Activated T-helper 1 cell treated with anti-CD3 and anti-CD28 coated beads, Interleukin-12 subunit alpha, Interleukin-12 subunit beta, Interleukin-2, Interleukin-4 antibody, amounts not matched to agents 30 ng/mL and 10 ng/mL and 1 ng/mL, durations not matched to agents 14 hours and 24 hours and 36 hours (primary cell): Measurements from ENCODE around the gene DVL1. TPM values are rescaled to one million over a fixed set of nuclear protein-coding genes. Genes with fewer than 3 reads are reported as not detected.

Experiments
- DNase-seq: peaks from one replicate; pipeline ENCODE4 v3.0.0; 2021; ENCODE audit warnings: low spot score
- H3K27ac Mint-ChIP-seq: one replicate; pipeline ENCODE4 v1.8.0; 2021; ENCODE audit warnings: mild to moderate bottlenecking, mixed read lengths
- H3K27me3 Mint-ChIP-seq: one replicate; pipeline ENCODE4 v1.8.0; 2022; ENCODE audit warnings: mild to moderate bottlenecking, moderate library complexity, mixed read lengths; ENCODE audit not compliant: insufficient read depth
- H3K36me3 Mint-ChIP-seq: one replicate; pipeline ENCODE4 v1.8.0; 2021; ENCODE audit warnings: low read depth, mixed read lengths
- H3K4me1 Mint-ChIP-seq: one replicate; pipeline ENCODE4 v1.8.0; 2021; ENCODE audit warnings: low read depth, mixed read lengths
- H3K4me3 Mint-ChIP-seq: one replicate; pipeline ENCODE4 v1.8.0; 2021; ENCODE audit warnings: mild to moderate bottlenecking, moderate library complexity, mixed read lengths
- H3K9me3 Mint-ChIP-seq: one replicate; pipeline ENCODE4 v1.8.0; 2021; ENCODE audit warnings: mixed read lengths
- intact Hi-C: fragments of 100-400 bp; cut with micrococcal nuclease; formaldehyde crosslinking; loops from one replicate; pipeline ENCODE4 v1.15.1; 2024
- total RNA-seq: library from RNA; stranded (reverse); gene quantifications from 2 replicates; pipeline ENCODE4 v1.2.3, GENCODE V29; 2022

The DVL1 gene
- total RNA-seq, 1 donor from 2014 or later = 66.5 TPM

DNA sequence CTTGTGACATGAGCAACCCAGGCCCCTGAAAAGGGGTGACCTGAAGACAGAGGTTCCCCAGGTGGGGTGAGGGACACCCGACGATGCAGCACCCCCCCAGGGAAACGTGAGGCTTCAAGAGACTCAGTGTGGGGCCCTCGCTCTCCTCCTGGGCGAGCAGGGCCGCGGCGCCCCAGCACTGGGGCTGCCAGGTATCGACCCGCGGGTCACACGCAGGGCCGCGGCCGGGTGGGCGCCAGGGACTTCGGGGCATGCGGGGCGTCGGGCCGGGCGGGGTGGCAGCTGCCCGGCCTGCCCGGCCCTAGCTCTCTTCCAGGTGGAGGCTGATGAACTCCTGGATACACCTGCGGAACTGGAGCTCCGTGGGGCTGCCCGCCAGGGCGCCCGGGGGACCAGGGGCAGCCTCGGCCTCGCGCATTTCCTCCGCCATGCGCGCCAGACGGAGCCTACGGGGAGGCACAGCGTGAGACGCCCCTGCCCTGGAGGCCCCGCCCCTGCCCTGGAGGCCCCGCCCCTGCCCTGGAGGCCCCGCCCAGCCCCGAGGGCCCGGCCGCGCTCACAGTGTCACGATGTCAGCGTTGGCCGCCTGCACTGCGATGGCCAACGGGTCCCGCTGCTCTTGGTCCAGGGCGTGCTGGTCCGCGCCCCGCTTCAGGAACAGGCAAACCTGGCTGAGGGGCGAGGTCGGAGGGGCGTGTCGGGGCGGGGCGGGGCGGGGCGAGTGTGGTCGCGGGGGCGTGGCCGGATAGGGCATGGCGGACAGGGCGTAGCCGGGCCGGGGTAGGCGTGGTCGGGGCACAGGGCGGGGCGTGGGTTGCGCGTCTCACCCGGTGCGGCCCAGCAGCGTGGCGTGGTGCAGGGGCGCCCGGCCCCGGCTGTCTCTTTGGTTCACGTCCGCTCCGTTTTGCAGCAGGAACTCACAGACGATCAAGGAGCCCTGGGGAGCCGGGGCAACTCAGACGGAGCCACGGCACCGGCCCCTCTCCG lies 55.7 kb downstream of the DVL1 start:
- intact Hi-C loops = loop anchor here (2.0 to 5.0 kb wide), 2 partner anchors 261 to 311 kb away; partner anchors contain the start of gene PERM1
- H3K4me1 Mint-ChIP-seq = no peaks in the 10 kb centered on the region
- DNase-seq = no peak
- H3K27ac Mint-ChIP-seq = no peak overlapping the region
- no peaks in the 10 kb centered on the region for H3K27me3 Mint-ChIP-seq
- no peaks in the 10 kb centered on the region for H3K36me3 Mint-ChIP-seq
- no peaks in the 10 kb centered on the region for H3K9me3 Mint-ChIP-seq
- H3K4me3 Mint-ChIP-seq = no peak overlapping the region

DNA sequence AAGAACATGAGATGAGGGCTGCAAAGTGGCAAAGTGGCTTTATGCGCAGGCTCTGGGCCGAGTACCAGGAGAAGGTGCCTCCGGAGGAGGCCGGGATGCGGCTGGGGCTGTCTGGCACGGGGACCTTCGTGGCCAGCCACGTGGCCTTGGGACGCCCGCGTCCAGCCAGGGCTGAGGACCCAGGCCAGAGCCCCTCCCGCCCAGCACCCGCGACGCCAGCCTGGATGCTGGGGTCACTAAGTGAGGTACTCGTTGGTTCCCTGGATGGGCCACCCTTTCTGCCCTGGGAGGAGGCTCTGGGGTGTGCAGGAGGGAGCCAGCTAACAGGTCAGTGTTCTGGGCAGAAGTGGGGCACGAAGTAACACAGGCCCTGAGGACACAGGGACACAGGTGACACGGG lies 56.4 kb downstream of the DVL1 start:
- Mint-ChIP-seq H3K9me3 (no peaks in the 10 kb centered on the region), H3K36me3 (no peaks in the 10 kb centered on the region), H3K4me3 (no peak overlapping the region), H3K4me1 (no peaks in the 10 kb centered on the region), H3K27me3 (no peaks in the 10 kb centered on the region), H3K27ac (no peak overlapping the region)
- no peak for DNase-seq
- intact Hi-C loops = loop anchor here (2.0 to 5.0 kb wide), 2 partner anchors 260 to 311 kb away; partner anchors contain the start of gene PERM1

DNA sequence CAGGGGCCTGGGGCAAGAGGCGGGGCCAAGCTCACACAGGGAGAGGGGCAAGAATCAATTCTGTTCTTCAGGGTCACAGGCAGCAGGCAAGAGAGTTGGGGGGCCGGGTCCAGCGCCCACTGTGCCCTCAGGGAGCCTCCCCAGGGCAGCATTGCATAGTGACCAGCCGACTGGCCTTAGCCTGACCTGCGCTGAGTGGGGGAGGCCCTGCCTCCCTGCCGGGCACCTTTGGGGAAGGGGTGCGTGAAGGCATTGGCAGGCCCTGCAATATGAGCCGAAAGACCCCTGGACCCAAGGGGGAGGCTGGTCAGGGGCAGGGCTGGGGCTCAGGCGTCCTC lies 56.8 kb downstream of the DVL1 start:
- Mint-ChIP-seq H3K36me3 (no peaks in the 10 kb centered on the region), H3K4me3 (no peak overlapping the region), H3K9me3 (no peaks in the 10 kb centered on the region), H3K27me3 (no peaks in the 10 kb centered on the region), H3K4me1 (no peaks in the 10 kb centered on the region), H3K27ac (no peak overlapping the region)
- intact Hi-C loops = loop anchor here (2.0 to 5.0 kb wide), 2 partner anchors 260 to 310 kb away; partner anchors contain the start of gene PERM1
- DNase-seq = no peak

DNA sequence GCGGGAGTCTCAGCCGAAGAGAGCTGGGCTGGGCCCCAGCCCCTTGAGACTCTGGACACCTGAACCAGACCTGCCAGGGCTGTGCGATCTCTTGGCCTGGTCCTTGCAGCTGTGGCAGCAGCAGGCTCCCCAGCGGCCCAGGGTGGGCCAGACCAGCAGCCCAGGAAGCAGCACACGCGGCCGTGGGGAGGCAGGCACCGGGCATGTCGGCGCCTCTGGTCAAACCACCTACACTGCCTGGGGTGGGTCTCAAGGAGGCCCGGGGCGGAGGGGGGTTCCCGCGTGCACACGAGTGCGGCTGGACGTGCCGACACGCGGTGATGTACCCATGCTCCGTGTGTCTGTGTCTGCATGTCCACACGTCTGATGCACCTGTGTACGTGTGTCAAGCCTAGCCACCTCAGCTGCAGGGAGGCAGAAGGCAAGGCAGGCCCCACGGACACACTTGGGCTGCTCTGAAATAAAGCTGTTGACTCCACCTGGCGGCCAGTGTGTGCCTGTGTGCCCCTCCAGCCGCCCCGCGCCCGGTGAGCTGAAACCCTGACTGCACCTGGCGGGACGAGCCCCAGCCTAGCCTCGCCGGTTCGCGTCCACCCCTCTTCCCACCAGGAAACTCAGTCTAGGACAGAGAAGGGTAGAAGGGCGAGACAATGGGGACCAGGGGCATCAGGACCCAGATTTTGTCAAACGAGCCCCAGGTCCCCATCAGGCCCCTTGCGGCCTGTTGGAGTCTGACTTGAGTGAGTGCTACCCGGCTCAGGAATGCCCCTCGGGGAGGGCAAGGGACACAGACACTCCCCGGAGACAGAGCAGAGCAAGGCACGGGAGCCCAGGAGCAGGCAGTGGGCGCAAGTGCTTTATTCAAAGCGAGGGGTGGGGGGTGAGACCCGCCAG lies 57.4 kb downstream of the DVL1 start:
- Mint-ChIP-seq H3K9me3 (no peaks in the 10 kb centered on the region), H3K27ac (no peak overlapping the region), H3K36me3 (no peaks in the 10 kb centered on the region), H3K4me3 (no peak overlapping the region), H3K4me1 (no peaks in the 10 kb centered on the region), H3K27me3 (no peaks in the 10 kb centered on the region)
- intact Hi-C loops = loop anchor here (2.0 to 5.0 kb wide), 3 partner anchors 169 to 309 kb away; partner anchors contain the start of gene PERM1
- peak; percentile 52 for DNase-seq

GRCh38 chr1:1291023-1291528 lies 58.1 kb downstream of the DVL1 start:
- no peaks in the 10 kb centered on the region for H3K36me3 Mint-ChIP-seq
- no peak overlapping the region for H3K4me3 Mint-ChIP-seq
- no peaks in the 10 kb centered on the region for H3K4me1 Mint-ChIP-seq
- DNase-seq = no peak
- no peaks in the 10 kb centered on the region for H3K9me3 Mint-ChIP-seq
- intact Hi-C loops = loop anchor here (2.0 to 5.0 kb wide), 2 partner anchors 168 to 309 kb away; partner anchors contain the start of gene PERM1
- H3K27me3 Mint-ChIP-seq = no peaks in the 10 kb centered on the region
- no peak overlapping the region for H3K27ac Mint-ChIP-seq

DNA sequence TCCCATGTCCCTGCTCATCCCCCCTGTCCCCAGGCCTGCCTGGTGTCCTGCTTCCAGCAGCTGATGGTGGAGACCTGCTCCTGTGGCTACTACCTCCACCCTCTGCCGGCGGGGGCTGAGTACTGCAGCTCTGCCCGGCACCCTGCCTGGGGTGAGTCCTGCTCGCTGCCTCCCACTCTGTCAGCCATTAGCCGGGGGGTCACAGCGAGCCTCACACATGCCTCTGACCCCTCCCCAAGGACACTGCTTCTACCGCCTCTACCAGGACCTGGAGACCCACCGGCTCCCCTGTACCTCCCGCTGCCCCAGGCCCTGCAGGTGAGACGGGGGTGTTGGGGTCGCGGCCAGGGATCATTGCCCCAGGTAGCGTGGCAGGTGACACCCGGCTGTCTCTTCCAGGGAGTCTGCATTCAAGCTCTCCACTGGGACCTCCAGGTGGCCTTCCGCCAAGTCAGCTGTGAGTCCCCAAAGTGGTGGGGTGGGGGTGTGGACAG lies 58.9 kb downstream of the DVL1 start:
- peak; percentile 62 for DNase-seq
- no peaks in the 10 kb centered on the region for H3K9me3 Mint-ChIP-seq
- H3K4me1 Mint-ChIP-seq = no peaks in the 10 kb centered on the region
- H3K27ac Mint-ChIP-seq = peak overlapping the region; percentile 29
- intact Hi-C loops = loop anchor here (2.0 to 5.0 kb wide), 2 partner anchors 167 to 308 kb away; partner anchors contain the start of gene PERM1
- no peaks in the 10 kb centered on the region for H3K36me3 Mint-ChIP-seq
- H3K27me3 Mint-ChIP-seq = no peaks in the 10 kb centered on the region
- H3K4me3 Mint-ChIP-seq = no peak overlapping the region

- Mint-ChIP-seq H3K27me3 (no peaks in the 10 kb centered on the region), H3K9me3 (no peaks in the 10 kb centered on the region), H3K27ac (no peak overlapping the region), H3K36me3 (no peaks in the 10 kb centered on the region), H3K4me3 (no peak overlapping the region), H3K4me1 (no peaks in the 10 kb centered on the region)
- intact Hi-C loops = no loop called here
- no peak for DNase-seq
These were observed 61.7 kb downstream of the DVL1 start for GRCh38 chr1:1287288-1288110.

GRCh38 chr1:1286313-1287261 lies 62.6 kb downstream of the DVL1 start:
- Mint-ChIP-seq H3K36me3 (no peaks in the 10 kb centered on the region), H3K4me3 (no peak overlapping the region), H3K4me1 (no peaks in the 10 kb centered on the region), H3K9me3 (no peaks in the 10 kb centered on the region), H3K27ac (no peak overlapping the region), H3K27me3 (no peaks in the 10 kb centered on the region)
- DNase-seq = no peak
- intact Hi-C loops = no loop called here

DNA sequence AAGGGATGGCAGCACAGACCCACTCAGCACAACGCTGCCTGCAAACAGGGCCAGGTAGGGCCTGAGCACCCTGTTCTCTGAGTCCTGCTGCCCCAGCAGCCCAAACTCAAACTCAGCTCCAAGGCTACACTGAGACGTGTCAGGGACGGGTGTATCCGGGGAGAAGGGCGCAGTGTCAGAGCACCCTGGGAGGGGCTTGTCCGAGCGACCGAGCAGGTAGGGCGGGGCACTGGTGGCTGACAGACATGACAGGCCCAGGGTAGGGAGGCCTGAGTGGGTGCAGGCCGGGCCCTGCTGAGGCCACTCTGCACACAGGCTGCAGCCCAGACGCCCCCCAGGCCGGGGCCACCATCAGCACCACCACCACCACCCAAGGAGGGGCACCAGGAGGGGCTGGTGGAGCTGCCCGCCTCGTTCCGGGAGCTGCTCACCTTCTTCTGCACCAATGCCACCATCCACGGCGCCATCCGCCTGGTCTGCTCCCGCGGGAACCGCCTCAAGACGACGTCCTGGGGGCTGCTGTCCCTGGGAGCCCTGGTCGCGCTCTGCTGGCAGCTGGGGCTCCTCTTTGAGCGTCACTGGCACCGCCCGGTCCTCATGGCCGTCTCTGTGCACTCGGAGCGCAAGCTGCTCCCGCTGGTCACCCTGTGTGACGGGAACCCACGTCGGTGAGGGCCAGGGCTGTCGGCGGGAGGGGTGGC lies 63.5 kb downstream of the DVL1 start:
- DNase-seq = no peak
- H3K4me3 Mint-ChIP-seq = no peak overlapping the region
- H3K27ac Mint-ChIP-seq = no peak overlapping the region
- intact Hi-C loops = no loop called here
- no peaks in the 10 kb centered on the region for H3K9me3 Mint-ChIP-seq
- H3K27me3 Mint-ChIP-seq = no peaks in the 10 kb centered on the region
- H3K36me3 Mint-ChIP-seq = no peaks in the 10 kb centered on the region
- H3K4me1 Mint-ChIP-seq = no peaks in the 10 kb centered on the region
